HepG2 (cell line): Measurements from ENCODE around the gene NISCH. TPM values are rescaled to one million over a fixed set of nuclear protein-coding genes. Genes with fewer than 3 reads are reported as not detected.

Source experiments
- ARHGAP35 ChIP-seq: sonication (generic); formaldehyde crosslinking; IDR thresholded peaks from 2 replicates; pipeline ENCODE4 v1.9.0; 2022; ENCODE audit warnings: mild to moderate bottlenecking, inconsistent platforms, moderate library complexity, missing genetic modification reagents, borderline replicate concordance
- CAMTA2 ChIP-seq: sonication (generic); formaldehyde crosslinking; IDR thresholded peaks from 2 replicates; pipeline ENCODE4 v1.4.0; 2020; ENCODE audit warnings: mild to moderate bottlenecking, missing genetic modification reagents, borderline replicate concordance
- IRF1 ChIP-seq: sonication (generic); formaldehyde crosslinking; IDR thresholded peaks from 2 replicates; pipeline ENCODE4 v1.4.0; 2020; ENCODE audit warnings: low read depth, mild to moderate bottlenecking, missing genetic modification reagents
- MIXL1 ChIP-seq: IDR thresholded peaks from 2 replicates; pipeline ENCODE4 v1.6.1; 2016
- MTA1 ChIP-seq: sonication (generic); formaldehyde crosslinking; IDR thresholded peaks from 2 replicates; pipeline ENCODE4 v1.4.0; 2020; ENCODE audit warnings: missing genetic modification reagents, mild to moderate bottlenecking, borderline replicate concordance
- NR2F6 ChIP-seq, 2 experiments: IDR thresholded peaks; 2 replicates each; pipeline ENCODE4 v1.6.1; 2016; ENCODE audit warnings: antibody characterized with exemption in 1 of 2, mild to moderate bottlenecking in 1 of 2
- PHF5A ChIP-seq: IDR thresholded peaks from one replicate; pipeline ENCODE4 v1.6.1; 2018; ENCODE audit warnings: low read depth, missing genetic modification reagents; ENCODE audit not compliant: unreplicated experiment
- PLRG1 ChIP-seq: fragments of 450-650 bp; conservative IDR thresholded peaks from 2 replicates; pipeline ENCODE4 v1.6.1; 2016
- RFX1 ChIP-seq: fragments of 450-650 bp; IDR thresholded peaks from 2 replicates; pipeline ENCODE4 v1.6.1; 2017
- RFXAP ChIP-seq: sonication (generic); formaldehyde crosslinking; IDR thresholded peaks from 2 replicates; pipeline ENCODE4 v1.4.0; 2020; ENCODE audit warnings: missing genetic modification reagents, borderline replicate concordance
- SATB2 ChIP-seq: sonication (generic); formaldehyde crosslinking; IDR thresholded peaks from 2 replicates; pipeline ENCODE4 v1.5.0; 2020; ENCODE audit warnings: missing genetic modification reagents
- SNAPC5 ChIP-seq: sonication (generic); formaldehyde crosslinking; IDR thresholded peaks from 2 replicates; pipeline ENCODE4 v1.8.1; 2023; ENCODE audit warnings: mild to moderate bottlenecking, missing genetic modification reagents, borderline replicate concordance
- SP140L ChIP-seq: sonication (generic); formaldehyde crosslinking; IDR thresholded peaks from 2 replicates; pipeline ENCODE4 v1.4.0; 2020; ENCODE audit warnings: missing genetic modification reagents, borderline replicate concordance
- TBX3 ChIP-seq: fragments of 450-650 bp; IDR thresholded peaks from 2 replicates; pipeline ENCODE4 v1.6.1; 2017; ENCODE audit warnings: antibody characterized with exemption, mild to moderate bottlenecking, inconsistent platforms, borderline replicate concordance
- TEAD3 ChIP-seq: optimal IDR thresholded peaks from 2 replicates; pipeline ENCODE3; 2016; ENCODE audit warnings: borderline replicate concordance
- THAP8 ChIP-seq: sonication (generic); formaldehyde crosslinking; IDR thresholded peaks from 2 replicates; pipeline ENCODE4 v1.5.1; 2020; ENCODE audit warnings: missing genetic modification reagents, mild to moderate bottlenecking, borderline replicate concordance
- TMF1 ChIP-seq: sonication (generic); formaldehyde crosslinking; IDR thresholded peaks from 2 replicates; pipeline ENCODE4 v1.8.1; 2022; ENCODE audit warnings: low read depth, missing genetic modification reagents
- ZIK1 ChIP-seq: sonication (generic); formaldehyde crosslinking; IDR thresholded peaks from 2 replicates; pipeline ENCODE4 v1.5.0; 2020; ENCODE audit warnings: mild to moderate bottlenecking, low read depth, missing genetic modification reagents, borderline replicate concordance
- ZNF24 ChIP-seq: fragments of 450-650 bp; IDR thresholded peaks from 2 replicates; pipeline ENCODE4 v1.6.1; 2017; ENCODE audit warnings: antibody characterized with exemption, mild to moderate bottlenecking
- ZNF44 ChIP-seq: sonication (generic); formaldehyde crosslinking; IDR thresholded peaks from 2 replicates; pipeline ENCODE4 v1.5.1; 2020; ENCODE audit warnings: mild to moderate bottlenecking, missing genetic modification reagents
- ZNF563 ChIP-seq: sonication (generic); formaldehyde crosslinking; IDR thresholded peaks from 2 replicates; pipeline ENCODE4 v1.8.0; 2022; ENCODE audit warnings: mild to moderate bottlenecking, moderate library complexity, missing genetic modification reagents
- ZNF704 ChIP-seq: sonication (generic); formaldehyde crosslinking; IDR thresholded peaks from 2 replicates; pipeline ENCODE4 v1.8.1; 2023; ENCODE audit warnings: mild to moderate bottlenecking, inconsistent platforms, moderate library complexity, missing genetic modification reagents, borderline replicate concordance
- ZNF841 ChIP-seq: sonication (generic); formaldehyde crosslinking; IDR thresholded peaks from 2 replicates; pipeline ENCODE4 v1.8.1; 2023; ENCODE audit warnings: missing genetic modification reagents, borderline replicate concordance
- polyA plus RNA-seq, 8 experiments: library from polyadenylated mRNA; depleted of rRNA in 3 of 8; stranded (reverse) in 7 of 8; unstranded in 1 of 8; fragments of >200 nt; fragmentation: Illumina TruSeq in 4 of 8; extraction: Trizol in 4 of 8; gene quantifications; 2 replicates each; pipeline versions ENCODE4 v1.2.1 to v1.2.3, GENCODE V29; 2011 to 2016; ENCODE audit warnings: low read depth in 4 of 8, missing spikeins in 1 of 8, mixed read lengths in 1 of 8; ENCODE audit not compliant: insufficient read depth in 1 of 8
- total RNA-seq, 5 experiments: library from RNA; depleted of rRNA; stranded (reverse); fragments of >200 nt; fragmentation: Illumina TruSeq; extraction: Trizol; gene quantifications; 2 replicates each; pipeline ENCODE4 v1.2.3, GENCODE V29; 2016; ENCODE audit warnings: low read depth in 1 of 5
- TF ChIP-seq, protein P1 (sequence below): sonication (generic); IDR thresholded peaks from 2 replicates; pipeline ENCODE4 v1.6.1; 2016; ENCODE audit warnings: low read depth, borderline replicate concordance
- TF ChIP-seq, protein P2 (sequence below): sonication (generic); formaldehyde crosslinking; IDR thresholded peaks from 2 replicates; pipeline ENCODE4 v1.4.0; 2020; ENCODE audit warnings: missing genetic modification reagents

NISCH gene
- total and polyA plus RNA-seq, 2 of the 13 experiments (the other 11 are each of a cell fraction or from before 2014, with no cell fraction given) = 27.0 to 47.6 TPM

DNA sequence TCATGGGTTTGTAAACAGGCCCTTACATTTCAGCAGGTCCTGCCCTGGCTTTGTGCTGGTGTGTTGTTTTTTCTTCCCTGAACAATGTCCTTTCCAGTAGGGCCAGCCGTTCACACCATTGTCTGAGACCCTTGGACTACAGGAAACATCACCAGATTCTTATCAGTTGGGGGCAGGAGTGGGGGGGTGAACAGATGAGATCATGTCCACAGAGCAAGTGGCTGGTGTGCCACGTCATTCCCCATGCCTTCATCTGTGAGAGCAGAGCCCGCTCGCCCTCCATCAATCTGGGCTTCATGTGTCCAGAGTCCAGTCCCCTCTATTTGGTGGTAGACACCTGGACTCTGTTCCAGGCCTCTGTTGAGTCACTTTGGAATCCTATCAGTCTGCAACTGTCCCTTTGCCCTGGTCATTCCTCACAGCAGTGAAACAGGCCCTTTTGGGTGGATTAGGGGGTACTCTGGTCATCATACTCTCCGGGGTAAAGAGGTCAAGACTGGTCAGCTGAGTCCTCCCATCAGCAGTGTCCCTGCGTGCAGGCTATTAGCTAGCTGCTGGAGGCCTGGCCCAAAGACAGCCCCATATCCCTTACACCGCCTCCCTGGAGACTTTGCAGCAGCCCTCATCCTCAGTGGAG is 25.5 kb upstream of the NISCH start (continued):
- TF ChIP-seq, protein P1, sequence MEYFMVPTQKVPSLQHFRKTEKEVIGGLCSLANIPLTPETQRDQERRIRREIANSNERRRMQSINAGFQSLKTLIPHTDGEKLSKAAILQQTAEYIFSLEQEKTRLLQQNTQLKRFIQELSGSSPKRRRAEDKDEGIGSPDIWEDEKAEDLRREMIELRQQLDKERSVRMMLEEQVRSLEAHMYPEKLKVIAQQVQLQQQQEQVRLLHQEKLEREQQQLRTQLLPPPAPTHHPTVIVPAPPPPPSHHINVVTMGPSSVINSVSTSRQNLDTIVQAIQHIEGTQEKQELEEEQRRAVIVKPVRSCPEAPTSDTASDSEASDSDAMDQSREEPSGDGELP = peak; percentile 93
- no peak for TF ChIP-seq ZNF704
- peak; percentile 87 for TF ChIP-seq TEAD3 (CRISPR knock-in tag)
- 0 out of 2 replicates have a peak, but pooled peaks have one; percentile 17 for TF ChIP-seq ZNF44 (CRISPR knock-in tag)
- TF ChIP-seq ZNF24 = no peak
- TF ChIP-seq PHF5A (CRISPR knock-in tag) = peak; percentile 89
- TF ChIP-seq SATB2 = no peak
- TF ChIP-seq IRF1 (CRISPR knock-in tag) = no peak
- no peak for TF ChIP-seq SNAPC5 (CRISPR knock-in tag)
- 0 out of 2 replicates have a peak, but pooled peaks have one; percentile 35 for TF ChIP-seq MIXL1 (CRISPR knock-in tag)
- TF ChIP-seq ZIK1 (CRISPR knock-in tag) = 0 out of 2 replicates have a peak, but pooled peaks have one; percentile 36
- no peak for TF ChIP-seq TMF1
- TF ChIP-seq SP140L (CRISPR knock-in tag) = no peak
- peak; percentile 75; the same call in 1 of the 2 replicates for TF ChIP-seq MTA1 (CRISPR knock-in tag)
- no peak for TF ChIP-seq ARHGAP35 (CRISPR knock-in tag)
- TF ChIP-seq, protein P2, sequence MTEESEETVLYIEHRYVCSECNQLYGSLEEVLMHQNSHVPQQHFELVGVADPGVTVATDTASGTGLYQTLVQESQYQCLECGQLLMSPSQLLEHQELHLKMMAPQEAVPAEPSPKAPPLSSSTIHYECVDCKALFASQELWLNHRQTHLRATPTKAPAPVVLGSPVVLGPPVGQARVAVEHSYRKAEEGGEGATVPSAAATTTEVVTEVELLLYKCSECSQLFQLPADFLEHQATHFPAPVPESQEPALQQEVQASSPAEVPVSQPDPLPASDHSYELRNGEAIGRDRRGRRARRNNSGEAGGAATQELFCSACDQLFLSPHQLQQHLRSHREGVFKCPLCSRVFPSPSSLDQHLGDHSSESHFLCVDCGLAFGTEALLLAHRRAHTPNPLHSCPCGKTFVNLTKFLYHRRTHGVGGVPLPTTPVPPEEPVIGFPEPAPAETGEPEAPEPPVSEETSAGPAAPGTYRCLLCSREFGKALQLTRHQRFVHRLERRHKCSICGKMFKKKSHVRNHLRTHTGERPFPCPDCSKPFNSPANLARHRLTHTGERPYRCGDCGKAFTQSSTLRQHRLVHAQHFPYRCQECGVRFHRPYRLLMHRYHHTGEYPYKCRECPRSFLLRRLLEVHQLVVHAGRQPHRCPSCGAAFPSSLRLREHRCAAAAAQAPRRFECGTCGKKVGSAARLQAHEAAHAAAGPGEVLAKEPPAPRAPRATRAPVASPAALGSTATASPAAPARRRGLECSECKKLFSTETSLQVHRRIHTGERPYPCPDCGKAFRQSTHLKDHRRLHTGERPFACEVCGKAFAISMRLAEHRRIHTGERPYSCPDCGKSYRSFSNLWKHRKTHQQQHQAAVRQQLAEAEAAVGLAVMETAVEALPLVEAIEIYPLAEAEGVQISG (CRISPR knock-in tag) = peak; percentile 46; the same call in 1 of the 2 replicates
- TF ChIP-seq ZNF563 (CRISPR knock-in tag) = no peak
- TF ChIP-seq TBX3 = peak; percentile 86
- no peak for TF ChIP-seq CAMTA2 (CRISPR knock-in tag)
- TF ChIP-seq THAP8 = no peak
- TF ChIP-seq RFXAP = no peak
- TF ChIP-seq RFX1 = no peak
- no peak for TF ChIP-seq PLRG1
- TF ChIP-seq NR2F6 (IDR thresholded peaks at IDR 0.05) = peak; percentile 74
- no peak; the same call in none of the 2 replicates for TF ChIP-seq NR2F6 (CRISPR knock-in tag; IDR thresholded peaks at IDR 0.05)
- TF ChIP-seq ZNF841 = no peak
